SK-N-SH treated with all-trans-retinoic acid at 6 μM for 48 hours (cell line): ENCODE measurements around the gene MTA1.

Experiments used
- ATAC-seq: fragments of 200-7000 bp; cut with Tn5 transposase; 3 replicates; pipeline ENCODE4 v1.9.1; 2020; ENCODE audit warnings: mild to moderate bottlenecking, moderate library complexity
- ARNTL ChIP-seq: fragments of 450-650 bp; formaldehyde crosslinking; IDR thresholded peaks from 2 replicates; pipeline ENCODE4 v1.5.0; 2020; ENCODE audit warnings: low read depth, mild to moderate bottlenecking, moderate library complexity, borderline replicate concordance
- BACH2 ChIP-seq: fragments of 250-450 bp; sonication (Bioruptor Pico); IDR thresholded peaks from 2 replicates; pipeline ENCODE4 v1.9.0; 2021; ENCODE audit warnings: mild to moderate bottlenecking, borderline replicate concordance
- CSDC2 ChIP-seq: fragments of 250-450 bp; sonication (Bioruptor Pico); IDR thresholded peaks from 2 replicates; pipeline ENCODE4 v1.5.0; 2020; ENCODE audit warnings: mild to moderate bottlenecking, moderate library complexity
- ESRRG ChIP-seq: fragments of 250-450 bp; sonication (Bioruptor Pico); IDR thresholded peaks from 2 replicates; pipeline ENCODE4 v1.6.1; 2021; ENCODE audit warnings: mild to moderate bottlenecking
- GLIS3 ChIP-seq: fragments of 250-450 bp; sonication (Bioruptor Pico); IDR thresholded peaks from 2 replicates; pipeline ENCODE4 v1.5.0; 2020; ENCODE audit warnings: mild to moderate bottlenecking, moderate library complexity
- ISL1 ChIP-seq: fragments of 250-450 bp; sonication (Bioruptor Pico); IDR thresholded peaks from 2 replicates; pipeline ENCODE4 v2.1.2; 2022; ENCODE audit warnings: mild to moderate bottlenecking, moderate library complexity
- OSR1 ChIP-seq: fragments of 250-450 bp; sonication (Bioruptor Pico); IDR thresholded peaks from 2 replicates; pipeline ENCODE4 v1.8.0; 2022; ENCODE audit warnings: moderate library complexity, mild to moderate bottlenecking, inconsistent platforms
- PPARA ChIP-seq: fragments of 250-450 bp; sonication (Bioruptor Pico); IDR thresholded peaks from 2 replicates; pipeline ENCODE4 v1.5.0; 2020; ENCODE audit warnings: mild to moderate bottlenecking, borderline replicate concordance
- RARB ChIP-seq: fragments of 250-450 bp; sonication (Bioruptor Pico); IDR thresholded peaks from 2 replicates; pipeline ENCODE4 v1.8.0; 2021; ENCODE audit warnings: mild to moderate bottlenecking, moderate library complexity
- SNAI2 ChIP-seq: fragments of 250-450 bp; sonication (Bioruptor Pico); IDR thresholded peaks from 2 replicates; pipeline ENCODE4 v1.5.0; 2020; ENCODE audit warnings: mild to moderate bottlenecking, moderate library complexity
- TCF4 ChIP-seq: fragments of 250-450 bp; sonication (Bioruptor Pico); IDR thresholded peaks from 2 replicates; pipeline ENCODE4 v1.8.0; 2021; ENCODE audit warnings: mild to moderate bottlenecking, moderate library complexity, borderline replicate concordance
- TOX ChIP-seq: fragments of 250-450 bp; sonication (Bioruptor Pico); IDR thresholded peaks from 2 replicates; pipeline ENCODE4 v1.8.0; 2021; ENCODE audit warnings: mild to moderate bottlenecking, moderate library complexity, borderline replicate concordance
- ZC3H10 ChIP-seq: fragments of 250-450 bp; sonication (Bioruptor Pico); IDR thresholded peaks from 2 replicates; pipeline ENCODE4 v1.5.1; 2021; ENCODE audit warnings: mild to moderate bottlenecking, moderate library complexity
- ZFP3 ChIP-seq: fragments of 250-450 bp; sonication (Bioruptor Pico); IDR thresholded peaks from 2 replicates; pipeline ENCODE4 v1.5.0; 2020; ENCODE audit warnings: mild to moderate bottlenecking, moderate library complexity
- ZFP30 ChIP-seq: fragments of 450-650 bp; formaldehyde crosslinking; IDR thresholded peaks from 2 replicates; pipeline ENCODE4 v1.5.0; 2022; ENCODE audit warnings: mild to moderate bottlenecking, moderate library complexity
- ZNF565 ChIP-seq: fragments of 450-650 bp; formaldehyde crosslinking; conservative IDR thresholded peaks from 2 replicates; pipeline ENCODE4 v1.5.0; 2020; ENCODE audit warnings: low read depth, mild to moderate bottlenecking, moderate library complexity
- ZNF70 ChIP-seq: fragments of 450-650 bp; formaldehyde crosslinking; IDR thresholded peaks from 2 replicates; pipeline ENCODE4 v1.5.0; 2020; ENCODE audit warnings: mild to moderate bottlenecking, moderate library complexity
- ZNF8 ChIP-seq: fragments of 450-650 bp; formaldehyde crosslinking; IDR thresholded peaks from 2 replicates; pipeline ENCODE4 v1.5.0; 2020; ENCODE audit warnings: mild to moderate bottlenecking, moderate library complexity
- TF ChIP-seq, protein P1 (sequence below): fragments of 250-450 bp; sonication (Bioruptor Pico); IDR thresholded peaks from 2 replicates; pipeline ENCODE4 v1.5.0; 2020; ENCODE audit warnings: mild to moderate bottlenecking, moderate library complexity
- TF ChIP-seq, protein P2 (sequence below): fragments of 250-450 bp; sonication (Bioruptor Pico); IDR thresholded peaks from 2 replicates; pipeline ENCODE4 v1.8.0; 2020; ENCODE audit warnings: mild to moderate bottlenecking, moderate library complexity, borderline replicate concordance
- TF ChIP-seq, protein P3 (sequence below): fragments of 250-450 bp; sonication (Bioruptor Pico); IDR thresholded peaks from 2 replicates; pipeline ENCODE4 v1.8.0; 2021; ENCODE audit warnings: low read depth, mild to moderate bottlenecking, moderate library complexity, borderline replicate concordance
- TF ChIP-seq, protein P4 (sequence below): fragments of 250-450 bp; sonication (Bioruptor Pico); IDR thresholded peaks from 2 replicates; pipeline ENCODE4 v1.5.1; 2021; ENCODE audit warnings: mild to moderate bottlenecking, moderate library complexity
- TF ChIP-seq, protein P5 (sequence below): fragments of 250-450 bp; sonication (Bioruptor Pico); IDR thresholded peaks from 2 replicates; pipeline ENCODE4 v1.5.1; 2020; ENCODE audit warnings: low read depth, mild to moderate bottlenecking, moderate library complexity

Gene MTA1

DNA sequence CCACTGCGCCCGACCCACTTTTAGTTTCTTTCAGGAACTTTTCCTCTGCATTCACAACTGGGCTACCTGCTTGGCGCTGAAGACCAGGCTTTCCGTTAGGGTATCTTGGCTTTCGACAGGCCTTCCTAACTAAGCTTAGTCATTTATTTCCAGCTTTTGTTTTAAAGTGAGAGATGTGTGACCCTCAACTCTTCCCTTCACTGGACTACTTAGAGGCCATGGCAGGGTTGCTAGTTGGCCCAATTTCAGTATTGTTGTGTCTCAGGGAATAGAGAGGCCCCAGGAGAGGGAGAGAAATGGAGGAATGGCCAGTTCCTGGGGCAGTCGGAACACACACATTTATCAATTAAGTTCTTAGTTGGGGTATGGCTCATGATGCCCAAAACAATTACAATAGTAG is 10.4 kb downstream of the MTA1 start:
- no peak for TF ChIP-seq BACH2 (CRISPR knock-in tag)
- TF ChIP-seq OSR1 (CRISPR knock-in tag) = no peak
- TF ChIP-seq RARB (CRISPR knock-in tag) = no peak
- TF ChIP-seq ESRRG = no peak
- TF ChIP-seq ZNF70 (CRISPR knock-in tag) = no peak
- no peak for TF ChIP-seq CSDC2
- TF ChIP-seq SNAI2 (CRISPR knock-in tag) = no peak
- TF ChIP-seq, protein P1, sequence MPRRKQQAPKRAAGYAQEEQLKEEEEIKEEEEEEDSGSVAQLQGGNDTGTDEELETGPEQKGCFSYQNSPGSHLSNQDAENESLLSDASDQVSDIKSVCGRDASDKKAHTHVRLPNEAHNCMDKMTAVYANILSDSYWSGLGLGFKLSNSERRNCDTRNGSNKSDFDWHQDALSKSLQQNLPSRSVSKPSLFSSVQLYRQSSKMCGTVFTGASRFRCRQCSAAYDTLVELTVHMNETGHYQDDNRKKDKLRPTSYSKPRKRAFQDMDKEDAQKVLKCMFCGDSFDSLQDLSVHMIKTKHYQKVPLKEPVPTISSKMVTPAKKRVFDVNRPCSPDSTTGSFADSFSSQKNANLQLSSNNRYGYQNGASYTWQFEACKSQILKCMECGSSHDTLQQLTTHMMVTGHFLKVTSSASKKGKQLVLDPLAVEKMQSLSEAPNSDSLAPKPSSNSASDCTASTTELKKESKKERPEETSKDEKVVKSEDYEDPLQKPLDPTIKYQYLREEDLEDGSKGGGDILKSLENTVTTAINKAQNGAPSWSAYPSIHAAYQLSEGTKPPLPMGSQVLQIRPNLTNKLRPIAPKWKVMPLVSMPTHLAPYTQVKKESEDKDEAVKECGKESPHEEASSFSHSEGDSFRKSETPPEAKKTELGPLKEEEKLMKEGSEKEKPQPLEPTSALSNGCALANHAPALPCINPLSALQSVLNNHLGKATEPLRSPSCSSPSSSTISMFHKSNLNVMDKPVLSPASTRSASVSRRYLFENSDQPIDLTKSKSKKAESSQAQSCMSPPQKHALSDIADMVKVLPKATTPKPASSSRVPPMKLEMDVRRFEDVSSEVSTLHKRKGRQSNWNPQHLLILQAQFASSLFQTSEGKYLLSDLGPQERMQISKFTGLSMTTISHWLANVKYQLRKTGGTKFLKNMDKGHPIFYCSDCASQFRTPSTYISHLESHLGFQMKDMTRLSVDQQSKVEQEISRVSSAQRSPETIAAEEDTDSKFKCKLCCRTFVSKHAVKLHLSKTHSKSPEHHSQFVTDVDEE (CRISPR knock-in tag) = no peak
- TF ChIP-seq TCF4 (CRISPR knock-in tag) = no peak
- TF ChIP-seq, protein P2, sequence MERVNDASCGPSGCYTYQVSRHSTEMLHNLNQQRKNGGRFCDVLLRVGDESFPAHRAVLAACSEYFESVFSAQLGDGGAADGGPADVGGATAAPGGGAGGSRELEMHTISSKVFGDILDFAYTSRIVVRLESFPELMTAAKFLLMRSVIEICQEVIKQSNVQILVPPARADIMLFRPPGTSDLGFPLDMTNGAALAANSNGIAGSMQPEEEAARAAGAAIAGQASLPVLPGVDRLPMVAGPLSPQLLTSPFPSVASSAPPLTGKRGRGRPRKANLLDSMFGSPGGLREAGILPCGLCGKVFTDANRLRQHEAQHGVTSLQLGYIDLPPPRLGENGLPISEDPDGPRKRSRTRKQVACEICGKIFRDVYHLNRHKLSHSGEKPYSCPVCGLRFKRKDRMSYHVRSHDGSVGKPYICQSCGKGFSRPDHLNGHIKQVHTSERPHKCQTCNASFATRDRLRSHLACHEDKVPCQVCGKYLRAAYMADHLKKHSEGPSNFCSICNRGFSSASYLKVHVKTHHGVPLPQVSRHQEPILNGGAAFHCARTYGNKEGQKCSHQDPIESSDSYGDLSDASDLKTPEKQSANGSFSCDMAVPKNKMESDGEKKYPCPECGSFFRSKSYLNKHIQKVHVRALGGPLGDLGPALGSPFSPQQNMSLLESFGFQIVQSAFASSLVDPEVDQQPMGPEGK (CRISPR knock-in tag) = no peak
- TF ChIP-seq ZNF8 (CRISPR knock-in tag) = no peak
- TF ChIP-seq, protein P3, sequence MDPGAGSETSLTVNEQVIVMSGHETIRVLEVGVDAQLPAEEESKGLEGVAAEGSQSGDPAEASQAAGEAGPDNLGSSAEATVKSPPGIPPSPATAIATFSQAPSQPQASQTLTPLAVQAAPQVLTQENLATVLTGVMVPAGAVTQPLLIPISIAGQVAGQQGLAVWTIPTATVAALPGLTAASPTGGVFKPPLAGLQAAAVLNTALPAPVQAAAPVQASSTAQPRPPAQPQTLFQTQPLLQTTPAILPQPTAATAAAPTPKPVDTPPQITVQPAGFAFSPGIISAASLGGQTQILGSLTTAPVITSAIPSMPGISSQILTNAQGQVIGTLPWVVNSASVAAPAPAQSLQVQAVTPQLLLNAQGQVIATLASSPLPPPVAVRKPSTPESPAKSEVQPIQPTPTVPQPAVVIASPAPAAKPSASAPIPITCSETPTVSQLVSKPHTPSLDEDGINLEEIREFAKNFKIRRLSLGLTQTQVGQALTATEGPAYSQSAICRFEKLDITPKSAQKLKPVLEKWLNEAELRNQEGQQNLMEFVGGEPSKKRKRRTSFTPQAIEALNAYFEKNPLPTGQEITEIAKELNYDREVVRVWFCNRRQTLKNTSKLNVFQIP (CRISPR knock-in tag) = no peak
- TF ChIP-seq, protein P4, sequence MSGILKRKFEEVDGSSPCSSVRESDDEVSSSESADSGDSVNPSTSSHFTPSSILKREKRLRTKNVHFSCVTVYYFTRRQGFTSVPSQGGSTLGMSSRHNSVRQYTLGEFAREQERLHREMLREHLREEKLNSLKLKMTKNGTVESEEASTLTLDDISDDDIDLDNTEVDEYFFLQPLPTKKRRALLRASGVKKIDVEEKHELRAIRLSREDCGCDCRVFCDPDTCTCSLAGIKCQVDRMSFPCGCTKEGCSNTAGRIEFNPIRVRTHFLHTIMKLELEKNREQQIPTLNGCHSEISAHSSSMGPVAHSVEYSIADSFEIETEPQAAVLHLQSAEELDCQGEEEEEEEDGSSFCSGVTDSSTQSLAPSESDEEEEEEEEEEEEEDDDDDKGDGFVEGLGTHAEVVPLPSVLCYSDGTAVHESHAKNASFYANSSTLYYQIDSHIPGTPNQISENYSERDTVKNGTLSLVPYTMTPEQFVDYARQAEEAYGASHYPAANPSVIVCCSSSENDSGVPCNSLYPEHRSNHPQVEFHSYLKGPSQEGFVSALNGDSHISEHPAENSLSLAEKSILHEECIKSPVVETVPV (CRISPR knock-in tag) = no peak
- no peak for TF ChIP-seq ISL1
- TF ChIP-seq GLIS3 = no peak
- no peak for TF ChIP-seq TOX (CRISPR knock-in tag)
- TF ChIP-seq ZFP3 (CRISPR knock-in tag) = no peak
- no peak for ATAC-seq

DNA sequence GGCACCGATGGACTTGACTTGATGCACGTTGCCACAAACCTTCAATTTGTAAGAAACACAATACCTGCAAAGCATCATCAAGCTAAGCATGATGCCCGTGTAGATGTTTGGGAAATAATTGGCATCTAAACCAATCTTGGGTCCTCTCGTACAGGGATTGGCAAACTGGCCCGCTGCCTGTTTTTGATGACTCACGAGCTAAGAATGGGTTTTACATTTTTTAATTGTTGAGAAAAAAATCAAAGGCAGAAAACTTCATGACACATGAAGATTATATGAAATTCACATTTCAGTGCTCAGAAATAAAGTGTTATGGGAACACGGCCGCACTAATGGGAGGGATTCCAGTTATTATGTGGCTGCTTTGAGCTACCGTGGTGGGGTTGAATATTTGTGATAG is 10.9 kb downstream of the MTA1 start:
- TF ChIP-seq ZNF565 (CRISPR knock-in tag) (no peak), ISL1 (no peak), ESRRG (no peak), OSR1 (CRISPR knock-in tag) (no peak), BACH2 (CRISPR knock-in tag) (no peak), TCF4 (CRISPR knock-in tag) (no peak), ZFP3 (CRISPR knock-in tag) (no peak), ZC3H10 (CRISPR knock-in tag) (no peak), ZNF70 (CRISPR knock-in tag) (no peak), PPARA (CRISPR knock-in tag) (no peak), CSDC2 (no peak), ZFP30 (CRISPR knock-in tag) (no peak), ARNTL (no peak), SNAI2 (CRISPR knock-in tag) (no peak), GLIS3 (no peak)
- TF ChIP-seq, protein P1 (CRISPR knock-in tag) = no peak
- TF ChIP-seq, protein P5, sequence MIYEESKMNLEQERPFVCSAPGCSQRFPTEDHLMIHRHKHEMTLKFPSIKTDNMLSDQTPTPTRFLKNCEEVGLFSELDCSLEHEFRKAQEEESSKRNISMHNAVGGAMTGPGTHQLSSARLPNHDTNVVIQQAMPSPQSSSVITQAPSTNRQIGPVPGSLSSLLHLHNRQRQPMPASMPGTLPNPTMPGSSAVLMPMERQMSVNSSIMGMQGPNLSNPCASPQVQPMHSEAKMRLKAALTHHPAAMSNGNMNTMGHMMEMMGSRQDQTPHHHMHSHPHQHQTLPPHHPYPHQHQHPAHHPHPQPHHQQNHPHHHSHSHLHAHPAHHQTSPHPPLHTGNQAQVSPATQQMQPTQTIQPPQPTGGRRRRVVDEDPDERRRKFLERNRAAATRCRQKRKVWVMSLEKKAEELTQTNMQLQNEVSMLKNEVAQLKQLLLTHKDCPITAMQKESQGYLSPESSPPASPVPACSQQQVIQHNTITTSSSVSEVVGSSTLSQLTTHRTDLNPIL = no peak
- TF ChIP-seq, protein P3 (CRISPR knock-in tag) = no peak
- TF ChIP-seq, protein P4 (CRISPR knock-in tag) = no peak
- peak; percentile 75 for ATAC-seq
